Stimulated activated CD8-positive, alpha-beta memory T cell treated with anti-CD3 and anti-CD28 coated beads, Interleukin-7, amount 100 ng/mL, for 24 hours (primary cell): Measurements from ENCODE around the gene ADARB1.
"Not testable (repeated sequence)": the region's sequence is repeated elsewhere in the genome, so short reads cannot be mapped to it uniquely, and the experiment has no call there.

ENCODE experiments used
- DNase-seq: peaks from one replicate; pipeline ENCODE4 v3.0.0-alpha.2; 2020; ENCODE audit warnings: low read depth

The ADARB1 gene

DNA sequence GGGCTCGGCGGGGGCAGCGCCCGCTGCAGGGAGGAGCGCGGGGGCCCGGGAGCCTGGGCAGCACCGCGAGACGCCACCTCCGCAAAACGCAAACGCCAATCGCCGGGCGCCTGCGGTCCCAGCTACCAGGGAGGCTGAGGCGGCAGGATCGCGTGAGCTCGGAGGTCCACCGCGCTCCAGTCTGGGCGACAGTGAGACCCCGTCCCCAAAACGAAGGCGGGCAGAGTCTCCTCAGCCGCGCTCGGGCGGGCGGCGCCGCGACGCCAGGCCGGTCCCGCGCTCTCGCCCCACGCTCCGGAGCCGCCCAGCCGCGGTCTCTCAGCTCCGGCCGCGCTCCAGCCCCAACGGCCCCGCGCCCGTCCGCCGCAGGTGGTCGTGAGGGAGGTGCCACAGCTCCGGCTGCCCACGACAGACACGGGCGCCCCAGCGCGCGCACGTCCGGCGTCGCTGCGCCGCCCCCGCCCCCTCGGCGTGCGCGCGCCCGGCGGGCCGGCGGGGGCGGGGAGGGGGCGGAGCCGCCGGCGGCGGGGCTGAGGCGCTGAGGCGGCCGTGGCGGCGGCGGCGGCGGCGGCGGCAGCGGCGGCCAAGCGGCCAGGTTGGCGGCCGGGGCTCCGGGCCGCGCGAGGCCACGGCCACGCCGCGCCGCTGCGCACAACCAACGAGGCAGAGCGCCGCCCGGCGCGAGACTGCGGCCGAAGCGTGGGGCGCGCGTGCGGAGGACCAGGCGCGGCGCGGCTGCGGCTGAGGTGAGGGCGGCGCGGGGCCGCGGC is at the start of gene ADARB1:
Gene ADARB1, plus strand, starts transcription at position 533 of the 770 bp plus-strand sequence. CDS start 97,077 bp downstream, outside the sequence.
- no peak for DNase-seq

- DNase-seq, result no peak
Observed at GRCh38 chr21:45026066-45026745, 48.2 kb upstream of the ADARB1 start.

- DNase-seq, result no peak
Observed at GRCh38 chr21:45026826-45027225, 47.6 kb upstream of the ADARB1 start.

DNA sequence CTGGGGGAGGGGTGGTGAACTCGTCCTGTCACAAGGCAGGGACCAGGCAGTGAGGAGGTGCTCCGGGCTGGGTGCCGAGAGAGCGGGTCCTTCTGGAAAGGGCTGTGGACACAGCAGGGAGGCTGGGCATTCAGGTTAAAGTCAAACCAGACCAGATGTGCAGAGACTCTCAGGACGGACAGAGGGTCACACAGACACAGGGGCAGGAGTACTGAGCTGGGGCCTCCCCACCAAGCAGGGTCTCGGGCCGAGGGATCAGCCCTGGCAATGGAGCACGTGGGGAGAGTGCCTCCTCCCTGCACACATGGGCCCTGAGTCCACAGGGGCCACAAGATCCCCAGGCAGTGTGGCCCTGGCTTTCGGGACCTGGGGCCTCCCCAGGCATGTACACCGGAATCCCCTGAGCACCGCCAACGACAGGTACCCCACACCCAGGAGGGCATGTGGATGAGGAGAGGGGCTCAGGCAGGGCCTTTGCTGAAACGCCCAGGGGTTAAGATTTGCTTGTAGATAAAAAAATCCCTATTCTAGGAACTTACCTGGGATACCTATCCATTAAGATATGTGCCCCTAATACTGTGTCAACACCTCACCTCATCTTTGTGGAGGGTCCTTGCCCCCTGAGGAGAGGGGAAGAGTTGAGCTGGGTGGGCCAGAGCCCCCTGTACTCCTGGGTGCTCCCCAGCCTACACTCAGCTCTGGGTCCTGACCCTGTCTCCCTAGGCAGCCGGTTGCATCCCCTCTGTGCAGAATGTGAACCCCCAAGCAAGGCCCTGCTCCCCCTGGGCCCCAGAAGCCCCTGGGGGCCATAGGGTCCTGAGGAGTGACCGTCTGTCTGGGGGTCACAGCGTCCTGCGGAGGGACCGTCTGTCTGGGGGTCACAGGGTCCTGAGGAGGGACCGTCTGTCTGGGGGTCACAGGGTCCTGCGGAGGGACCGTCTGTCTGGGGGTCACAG is 46.9 kb upstream of the ADARB1 start:
- no peak for DNase-seq

DNA sequence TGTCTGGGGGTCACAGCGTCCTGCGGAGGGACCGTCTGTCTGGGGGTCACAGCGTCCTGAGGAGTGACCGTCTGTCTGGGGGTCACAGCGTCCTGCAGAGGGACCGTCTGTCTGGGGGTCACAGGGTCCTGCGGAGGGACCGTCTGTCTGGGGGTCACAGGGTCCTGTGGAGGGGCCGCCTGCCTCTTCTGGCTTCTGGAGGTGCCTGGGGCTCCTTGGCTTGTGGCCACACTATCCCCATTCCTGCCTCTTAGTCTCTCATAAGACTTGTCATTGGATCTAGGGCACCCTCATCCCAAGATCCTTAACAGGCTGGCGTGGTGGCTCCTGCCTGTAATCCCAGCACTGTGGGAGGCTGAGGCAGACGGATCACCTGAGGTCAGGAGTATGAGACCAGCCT is 45.7 kb upstream of the ADARB1 start:
- DNase-seq, result not testable (repeated sequence)

DNA sequence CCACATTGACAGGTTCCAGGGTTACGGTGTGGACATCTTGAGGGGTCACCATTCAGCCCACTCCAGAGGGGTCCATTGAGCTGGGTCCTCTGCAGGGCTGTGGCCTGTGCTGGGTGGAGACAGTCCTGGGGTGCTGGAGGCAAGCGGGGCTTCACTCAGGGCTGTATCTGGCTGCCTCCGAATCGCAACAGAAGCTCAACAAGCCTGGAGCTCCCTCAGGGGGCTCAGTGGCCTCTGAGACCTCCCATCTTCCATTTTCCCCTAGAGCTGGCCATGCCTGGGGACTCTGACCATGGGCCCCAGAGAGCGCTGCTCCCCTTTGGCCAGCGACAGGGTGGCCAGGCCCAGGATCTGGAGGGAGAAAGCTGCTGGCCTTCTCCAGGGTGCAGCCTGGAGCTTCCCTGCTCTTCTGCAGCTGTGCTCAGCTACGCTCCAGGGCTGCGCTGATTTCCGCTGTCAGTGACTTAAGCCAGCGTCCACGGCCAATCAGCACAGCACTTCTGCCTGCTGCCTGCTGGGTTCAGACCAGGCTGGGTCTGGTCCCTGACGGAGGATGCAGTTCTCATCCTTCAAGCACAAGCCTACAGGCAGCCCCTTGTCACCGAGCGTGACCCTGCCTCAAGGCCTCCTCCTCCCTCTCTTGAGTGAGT is 45.0 kb upstream of the ADARB1 start:
- no peak for DNase-seq

DNA sequence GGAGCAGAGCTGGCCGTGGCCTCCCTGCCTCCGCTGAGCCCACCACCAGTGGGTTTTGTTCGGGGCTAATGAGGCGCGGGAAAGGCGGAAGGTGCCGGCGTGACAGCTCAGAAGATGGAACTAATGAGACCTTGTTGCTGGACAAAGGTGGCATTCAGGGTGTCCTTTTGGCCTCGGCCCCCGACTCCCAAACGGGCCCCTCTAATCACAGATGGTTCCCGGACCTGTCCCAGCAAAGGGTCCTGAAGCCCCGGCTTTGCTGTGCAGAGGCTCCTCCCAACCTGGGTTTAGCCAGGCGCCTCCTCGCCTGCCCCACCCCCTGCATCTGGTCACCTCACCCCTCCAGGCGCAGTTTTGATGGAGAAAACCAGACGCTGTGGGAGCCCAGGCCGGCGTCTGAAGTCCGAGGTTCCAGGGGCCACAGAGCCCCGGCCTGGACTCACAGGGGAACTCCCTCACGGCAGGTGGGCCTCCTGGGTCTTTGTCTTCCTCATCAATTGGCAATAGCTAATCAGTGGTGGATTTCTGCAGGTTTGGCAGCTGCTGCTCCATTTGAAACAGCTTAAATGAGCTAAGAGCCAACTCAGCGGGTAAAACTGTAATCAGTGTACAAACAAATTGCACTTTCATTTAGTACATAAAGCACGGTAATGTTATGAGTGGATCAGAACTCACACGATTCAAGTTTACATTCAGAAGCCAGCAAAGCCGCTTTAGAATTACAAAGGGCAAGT is 44.3 kb upstream of the ADARB1 start:
- no peak for DNase-seq

GRCh38 chr21:45030682-45031570 is 43.5 kb upstream of the ADARB1 start:
- DNase-seq, result no peak

- no peak for DNase-seq
Observed at GRCh38 chr21:45031571-45032191, 42.7 kb upstream of the ADARB1 start.

DNA sequence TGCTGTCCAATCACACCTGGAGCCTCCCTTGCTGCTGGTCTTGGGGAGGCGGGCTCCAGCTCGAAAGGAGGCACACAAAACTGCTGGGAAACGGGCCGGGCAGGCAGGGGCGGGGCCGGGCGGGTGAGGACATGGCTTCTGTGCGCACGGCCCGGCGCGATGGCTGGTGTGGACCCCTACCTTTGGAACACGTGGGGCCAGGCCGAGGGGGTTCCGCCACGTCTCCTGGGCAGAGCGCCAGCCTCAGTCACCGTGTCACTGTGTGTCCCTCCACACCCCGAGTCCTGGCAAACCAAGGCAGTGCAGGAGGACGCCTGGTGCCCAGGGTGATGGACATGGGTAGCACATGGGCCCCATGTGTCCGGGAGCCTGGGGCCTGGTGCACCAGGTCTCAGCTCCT is 42.0 kb upstream of the ADARB1 start:
- DNase-seq, result no peak

GRCh38 chr21:45032977-45033710 is 41.2 kb upstream of the ADARB1 start:
- no peak for DNase-seq

DNA sequence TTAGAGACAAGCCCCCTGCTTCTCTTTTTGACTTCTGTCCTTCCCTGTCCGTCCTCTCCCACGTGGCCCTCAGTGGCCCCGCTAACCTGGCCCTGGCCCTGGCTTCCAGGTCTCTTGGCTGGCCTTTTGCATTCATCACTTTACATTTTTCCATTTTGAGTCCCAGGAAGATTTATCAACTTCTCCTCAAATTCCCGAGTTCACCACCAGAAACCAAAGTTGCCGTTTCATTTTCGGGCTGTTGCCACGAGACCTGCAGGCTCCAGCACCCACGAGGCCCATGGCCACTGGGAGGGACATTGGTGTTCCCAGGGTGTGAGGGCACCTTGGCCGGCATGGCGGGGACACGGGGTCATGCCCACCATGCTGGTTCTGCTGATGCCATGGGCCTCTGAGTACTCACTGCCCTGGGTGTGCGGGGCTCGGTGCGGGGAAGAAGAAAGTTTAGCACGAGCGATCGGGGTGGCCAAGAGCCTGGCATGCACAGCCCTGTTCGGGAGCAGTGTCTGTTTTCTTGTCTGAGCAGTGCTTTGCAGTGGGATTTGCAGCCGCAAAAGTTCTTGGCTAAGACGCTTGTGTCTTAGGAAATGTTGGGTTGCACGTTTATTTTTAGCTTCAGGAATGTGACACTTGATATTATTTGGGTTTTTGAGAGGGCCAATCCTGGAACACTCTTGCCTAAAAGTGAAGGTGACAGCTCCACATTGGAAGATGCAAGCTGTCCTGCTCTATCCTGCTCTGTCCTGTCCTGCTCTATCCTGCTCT is 40.4 kb upstream of the ADARB1 start:
- DNase-seq, result no peak

GRCh38 chr21:45034556-45035476 is 39.6 kb upstream of the ADARB1 start:
- DNase-seq, result no peak

DNA sequence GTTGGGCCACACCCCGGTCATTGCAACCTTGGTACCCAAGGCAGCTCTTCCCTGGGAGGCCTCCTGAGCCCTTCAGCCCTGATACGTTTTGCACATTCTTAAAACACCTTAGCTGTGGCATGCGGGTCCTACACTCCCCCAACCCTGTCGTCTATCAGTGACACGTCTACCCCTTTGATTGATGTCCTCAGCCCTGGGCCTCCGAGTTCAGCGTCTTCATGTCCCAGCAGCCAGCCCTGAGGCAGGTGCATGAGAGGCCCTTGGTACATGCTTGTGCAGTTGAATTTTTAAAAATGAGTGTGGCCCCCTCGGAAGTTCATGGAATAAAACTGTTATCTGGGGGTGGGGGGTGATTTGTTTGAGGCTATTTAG is 38.9 kb upstream of the ADARB1 start:
- no peak for DNase-seq

DNA sequence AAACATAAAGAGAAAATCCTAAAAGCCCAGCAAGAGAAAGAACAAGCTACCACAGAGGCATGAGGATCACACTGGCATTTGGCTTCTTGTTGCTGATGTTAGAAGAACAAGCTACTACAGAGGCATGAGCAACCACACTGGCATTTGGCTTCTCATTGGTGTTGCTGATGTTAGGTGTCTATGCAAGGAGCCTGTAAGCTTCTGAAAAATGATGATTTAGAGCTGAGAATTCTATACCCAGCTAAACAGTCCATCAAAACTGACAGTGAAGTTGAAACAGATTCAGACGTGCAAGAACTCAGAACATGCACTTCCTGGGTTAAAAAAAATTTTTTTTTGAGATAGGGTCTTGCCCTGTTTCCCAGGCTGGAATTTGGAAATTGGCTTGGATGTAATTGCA is 37.8 kb upstream of the ADARB1 start:
- DNase-seq, result no peak

GRCh38 chr21:45037986-45038385 is 36.4 kb upstream of the ADARB1 start:
- DNase-seq, result no peak
